Activated T-helper 1 cell treated with Interleukin-2 at 50 U/mL for 16 hours (primary cell): Measurements from ENCODE around the gene SMAP1.

Experiments used
- DNase-seq: peaks from one replicate; pipeline ENCODE4 v3.0.0-alpha.2; 2020; ENCODE audit warnings: low read depth

SMAP1 gene

GRCh38 chr6:70842541-70842940 lies 174.9 kb downstream of the SMAP1 start:
- DNase-seq: no peak

- no peak for DNase-seq
Measured at GRCh38 chr6:70843328-70843918, 175.7 kb downstream of the SMAP1 start.

- no peak for DNase-seq
Measured at GRCh38 chr6:70844301-70844700, 176.6 kb downstream of the SMAP1 start.

GRCh38 chr6:70846207-70846835 lies 178.6 kb downstream of the SMAP1 start:
- no peak for DNase-seq

- DNase-seq: no peak
Measured at GRCh38 chr6:70847106-70848084, 179.7 kb downstream of the SMAP1 start.

GRCh38 chr6:70849348-70850069 lies 181.8 kb downstream of the SMAP1 start:
- no peak for DNase-seq

GRCh38 chr6:70852667-70853246 lies 185.1 kb downstream of the SMAP1 start:
- DNase-seq: no peak

GRCh38 chr6:70857387-70858077 lies 189.8 kb downstream of the SMAP1 start:
- DNase-seq: no peak

GRCh38 chr6:70860045-70860444 lies 192.4 kb downstream of the SMAP1 start:
- no peak for DNase-seq

GRCh38 chr6:70860920-70861319 lies 193.2 kb downstream of the SMAP1 start:
- no peak for DNase-seq

GRCh38 chr6:70863343-70863742 lies 195.7 kb downstream of the SMAP1 start:
- no peak for DNase-seq

- no peak for DNase-seq
Measured at GRCh38 chr6:70864401-70864800, 196.7 kb downstream of the SMAP1 start.

- no peak for DNase-seq
Measured at GRCh38 chr6:70872469-70872868, 204.8 kb downstream of the SMAP1 start.

GRCh38 chr6:70874181-70874913 lies 206.7 kb downstream of the SMAP1 start:
- no peak for DNase-seq

GRCh38 chr6:70879496-70879895 lies 211.8 kb downstream of the SMAP1 start:
- DNase-seq: no peak

GRCh38 chr6:70884074-70884983 lies 216.6 kb downstream of the SMAP1 start:
- DNase-seq: peak; percentile 8

GRCh38 chr6:70886071-70886470 lies 218.4 kb downstream of the SMAP1 start:
- DNase-seq: no peak

GRCh38 chr6:70886661-70887060 lies 219.0 kb downstream of the SMAP1 start:
- DNase-seq: no peak

- no peak for DNase-seq
Measured at GRCh38 chr6:70889270-70889669, 221.6 kb downstream of the SMAP1 start.
